ENCODE measurements around the gene INTS1. TPM values are rescaled to one million over a fixed set of nuclear protein-coding genes. Genes with fewer than 3 reads are reported as not detected.

INTS1 gene
- total and polyA plus RNA-seq, 2 donors (not counting 1 experiment from before 2014, with no cell fraction given), result 128 to 160 TPM

DNA sequence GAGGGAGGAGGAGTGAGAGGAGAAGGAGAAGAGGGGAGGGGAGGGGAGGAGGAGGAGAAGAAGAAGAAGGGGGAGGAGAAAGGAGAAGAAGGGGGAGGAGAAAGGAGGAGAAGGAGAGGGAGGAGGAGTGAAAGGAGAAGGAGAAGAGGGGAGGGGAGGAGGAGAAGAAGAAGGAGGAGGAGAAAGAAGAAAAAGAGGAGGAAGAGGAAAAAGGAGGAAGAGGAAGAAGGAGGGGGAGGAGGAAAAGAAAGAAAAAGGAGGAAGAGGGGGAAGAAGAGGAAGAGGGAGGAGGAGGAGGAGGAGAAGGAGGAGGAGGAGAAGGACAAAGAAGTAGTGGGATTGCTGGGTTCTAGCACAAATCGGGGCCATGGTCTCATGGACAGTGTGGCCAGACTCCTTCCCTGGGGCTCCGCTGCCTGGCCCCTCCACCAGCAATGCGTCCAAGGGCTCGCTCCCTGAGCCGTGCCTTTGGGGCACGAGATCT, 22.1 kb upstream of the INTS1 start:
- CTCF ChIA-PET, result no interaction called here
- intact Hi-C loops (cut with micrococcal nuclease), result no loop called here

DNA sequence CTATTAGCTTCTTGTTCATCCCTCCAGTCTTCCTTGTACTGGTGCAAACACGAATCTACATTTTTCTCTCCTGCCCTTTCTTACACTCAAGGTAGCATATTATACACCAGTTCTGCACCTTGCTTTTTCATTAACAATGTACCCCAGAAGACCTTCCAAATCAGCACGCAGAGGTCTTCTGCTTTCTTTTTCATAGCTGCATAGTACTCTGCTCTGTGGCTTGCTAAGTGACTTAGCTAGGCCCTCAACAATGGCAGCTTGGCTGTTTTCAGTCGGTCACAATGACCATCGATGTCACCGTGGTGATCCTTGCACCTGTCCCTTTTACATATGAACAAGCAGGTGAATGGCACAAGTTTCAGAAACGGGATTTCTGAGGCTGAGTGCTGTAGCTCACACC, 21.2 kb upstream of the INTS1 start:
- Histone ChIP-seq H3K9ac (ENCODE audit: low read length) (no peak overlapping the region), H3K9me3 (ENCODE audit: control extremely low read depth in 1 of 3, control insufficient read depth in 2 of 3, insufficient read depth in 1 of 3, low read length in 2 of 3) (no peaks in the 10 kb centered on the region), H3K27ac (ENCODE audit: low read length in 2 of 2) (no peak overlapping the region), H3K27me3 (replicated peaks in 1 of 4; ENCODE audit: control extremely low read depth in 1 of 4, control insufficient read depth in 3 of 4, insufficient read depth in 4 of 4, low read length in 3 of 4) (no peaks in the 10 kb centered on the region), H3K79me2 (ENCODE audit: control insufficient read depth, insufficient read depth, low read length) (peaks cover 13% of the 10 kb centered on the region), H2AFZ (ENCODE audit: insufficient read depth, low read depth, low read length, poor library complexity, severe bottlenecking) (no peak overlapping the region), H3K4me1 (ENCODE audit: control insufficient read depth in 2 of 2, insufficient read depth in 2 of 2, low read length in 2 of 2) (peaks cover 5 to 8% of the 10 kb centered on the region in 2 donors), H3K36me3 (replicated peaks in 1 of 2; ENCODE audit: control extremely low read depth in 1 of 2, control insufficient read depth in 1 of 2, extremely low read depth in 1 of 2, insufficient read depth in 2 of 2, low read length in 1 of 2) (no peaks in the 10 kb centered on the region), H4K20me1 (ENCODE audit: control insufficient read depth, insufficient read depth, low read length, poor library complexity, severe bottlenecking) (no peaks in the 10 kb centered on the region), H3K4me3 (ENCODE audit: control extremely low read depth in 1 of 5, extremely low read depth in 1 of 5, insufficient read depth in 1 of 5, low read depth in 2 of 5, low read length in 4 of 5) (no peak overlapping the region), H3K4me2 (replicated peaks; ENCODE audit: low read depth, low read length, poor library complexity, severe bottlenecking) (no peak overlapping the region)
- peaks cover 10% of the 10 kb centered on the region for H3K27me3 Mint-ChIP-seq
- WGBS (ENCODE audit: insufficient coverage), result 91% methylated on average over 6 of the region's 6 CpGs
- H3K27ac Mint-ChIP-seq, result peak overlapping the region; percentile 13
- intact Hi-C loops (cut with micrococcal nuclease), result no loop called here
- no peaks in the 10 kb centered on the region for H3K9me3 Mint-ChIP-seq (ENCODE audit: insufficient read depth)
- TF ChIP-seq, protein P1, sequence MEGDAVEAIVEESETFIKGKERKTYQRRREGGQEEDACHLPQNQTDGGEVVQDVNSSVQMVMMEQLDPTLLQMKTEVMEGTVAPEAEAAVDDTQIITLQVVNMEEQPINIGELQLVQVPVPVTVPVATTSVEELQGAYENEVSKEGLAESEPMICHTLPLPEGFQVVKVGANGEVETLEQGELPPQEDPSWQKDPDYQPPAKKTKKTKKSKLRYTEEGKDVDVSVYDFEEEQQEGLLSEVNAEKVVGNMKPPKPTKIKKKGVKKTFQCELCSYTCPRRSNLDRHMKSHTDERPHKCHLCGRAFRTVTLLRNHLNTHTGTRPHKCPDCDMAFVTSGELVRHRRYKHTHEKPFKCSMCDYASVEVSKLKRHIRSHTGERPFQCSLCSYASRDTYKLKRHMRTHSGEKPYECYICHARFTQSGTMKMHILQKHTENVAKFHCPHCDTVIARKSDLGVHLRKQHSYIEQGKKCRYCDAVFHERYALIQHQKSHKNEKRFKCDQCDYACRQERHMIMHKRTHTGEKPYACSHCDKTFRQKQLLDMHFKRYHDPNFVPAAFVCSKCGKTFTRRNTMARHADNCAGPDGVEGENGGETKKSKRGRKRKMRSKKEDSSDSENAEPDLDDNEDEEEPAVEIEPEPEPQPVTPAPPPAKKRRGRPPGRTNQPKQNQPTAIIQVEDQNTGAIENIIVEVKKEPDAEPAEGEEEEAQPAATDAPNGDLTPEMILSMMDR (IDR thresholded peaks at IDR 0.05), result no peak
- TF ChIP-seq EZH2 (IDR thresholded peaks at IDR 0.05; ENCODE audit: borderline replicate concordance, insufficient read depth, low read depth, low read length, poor library complexity, severe bottlenecking), result no peak
- POLR2A ChIA-PET, result no interaction called here
- DNase-seq, result no peak
- CTCF ChIA-PET, result interaction anchor here (0.5 kb wide), 1 partner anchor 19 kb away, joined by 3 read pairs; no protein-coding TSS in a partner anchor
- ATAC-seq (ENCODE audit: low read depth), result no peak
- no peak overlapping the region for H3K4me3 Mint-ChIP-seq
- H3K4me1 Mint-ChIP-seq, result no peaks in the 10 kb centered on the region

More for the DNA sequence above, 22.1 kb upstream of the INTS1 start:
- no peak overlapping the region for H2AFZ ChIP-seq (ENCODE audit: insufficient read depth, low read depth, low read length, poor library complexity, severe bottlenecking)
- peaks cover 16% of the 10 kb centered on the region for H3K79me2 ChIP-seq (ENCODE audit: control insufficient read depth, insufficient read depth, low read length)
- no peak overlapping the region for H3K9ac ChIP-seq (ENCODE audit: low read length)
- H3K9me3 Mint-ChIP-seq (ENCODE audit: insufficient read depth), result no peaks in the 10 kb centered on the region
- H3K9me3 ChIP-seq (ENCODE audit: control extremely low read depth in 1 of 3, control insufficient read depth in 2 of 3, insufficient read depth in 1 of 3, low read length in 2 of 3), result no peaks in the 10 kb centered on the region
- H3K4me2 ChIP-seq (replicated peaks; ENCODE audit: low read depth, low read length, poor library complexity, severe bottlenecking), result no peak overlapping the region
- POLR2A ChIA-PET, result no interaction called here
- H3K4me3 Mint-ChIP-seq, result no peak overlapping the region
- H3K4me1 ChIP-seq (ENCODE audit: control insufficient read depth in 2 of 2, insufficient read depth in 2 of 2, low read length in 2 of 2), result peaks cover 5 to 9% of the 10 kb centered on the region in 2 donors
- H3K27me3 Mint-ChIP-seq, result peaks cover 10% of the 10 kb centered on the region
- no peak overlapping the region for H3K27ac Mint-ChIP-seq
- ATAC-seq (ENCODE audit: low read depth), result no peak
- TF ChIP-seq EZH2 (IDR thresholded peaks at IDR 0.05; ENCODE audit: borderline replicate concordance, insufficient read depth, low read depth, low read length, poor library complexity, severe bottlenecking), result no peak
- TF ChIP-seq, protein P1 (IDR thresholded peaks at IDR 0.05), result no peak
- no peak for DNase-seq
- H3K27me3 ChIP-seq (replicated peaks in 1 of 4; ENCODE audit: control extremely low read depth in 1 of 4, control insufficient read depth in 3 of 4, insufficient read depth in 4 of 4, low read length in 3 of 4), result no peaks in the 10 kb centered on the region
- H3K4me1 Mint-ChIP-seq, result no peaks in the 10 kb centered on the region
- 89% methylated on average over 6 of the region's 6 CpGs for WGBS (ENCODE audit: insufficient coverage)
- peaks cover 2% of the 10 kb centered on the region for H4K20me1 ChIP-seq (ENCODE audit: control insufficient read depth, insufficient read depth, low read length, poor library complexity, severe bottlenecking)
- no peak overlapping the region for H3K27ac ChIP-seq (ENCODE audit: low read length in 2 of 2)
- no peaks in the 10 kb centered on the region for H3K36me3 ChIP-seq (replicated peaks in 1 of 2; ENCODE audit: control extremely low read depth in 1 of 2, control insufficient read depth in 1 of 2, extremely low read depth in 1 of 2, insufficient read depth in 2 of 2, low read length in 1 of 2)
- no peak overlapping the region for H3K4me3 ChIP-seq (ENCODE audit: control extremely low read depth in 1 of 5, extremely low read depth in 1 of 5, insufficient read depth in 1 of 5, low read depth in 2 of 5, low read length in 4 of 5)

All from B cell (primary cell).